DOHH2 (cell line): ENCODE measurements around the gene WWC1.

Experiments
- H3F3A ChIP-seq: fragments of 200-600 bp; sonication (generic), shearing (Covaris generic); 2 replicates; pipeline ENCODE4 v1.6.0; 2016; ENCODE audit warnings: antibody characterized with exemption, mild to moderate bottlenecking; ENCODE audit not compliant: control insufficient read depth, insufficient read depth
- H3K27ac ChIP-seq: fragments of 200-600 bp; sonication (generic); 2 replicates; pipeline ENCODE4 v1.5.1; 2014; ENCODE audit warnings: low read depth, mild to moderate bottlenecking, low read length, moderate library complexity
- H3K27me3 ChIP-seq: fragments of 200-600 bp; sonication (generic); 2 replicates; pipeline ENCODE4 v1.6.1; 2014; ENCODE audit warnings: mild to moderate bottlenecking, low read length, mixed read lengths; ENCODE audit not compliant: control insufficient read depth
- H3K36me3 ChIP-seq: fragments of 200-600 bp; sonication (generic); 2 replicates; pipeline ENCODE4 v1.6.1; 2014; ENCODE audit warnings: mild to moderate bottlenecking, low read length, moderate library complexity, mixed read lengths; ENCODE audit not compliant: control insufficient read depth
- H3K4me1 ChIP-seq: fragments of 200-600 bp; sonication (generic); 2 replicates; pipeline ENCODE4 v1.6.1; 2014; ENCODE audit warnings: mild to moderate bottlenecking, low read length, mixed read lengths; ENCODE audit not compliant: control insufficient read depth
- H3K4me2 ChIP-seq: fragments of 200-600 bp; sonication (generic); 2 replicates; pipeline ENCODE4 v1.6.0; 2014; ENCODE audit warnings: mild to moderate bottlenecking, low read length, moderate library complexity
- H3K4me3 ChIP-seq: fragments of 200-600 bp; sonication (generic); 2 replicates; pipeline ENCODE4 v1.5.1; 2014; ENCODE audit warnings: mild to moderate bottlenecking, low read length, mixed read lengths
- H3K79me2 ChIP-seq: fragments of 200-600 bp; sonication (generic); 2 replicates; pipeline ENCODE4 v1.6.1; 2014; ENCODE audit warnings: mild to moderate bottlenecking, low read length, mixed read lengths; ENCODE audit not compliant: control insufficient read depth
- H3K9me2 ChIP-seq: fragments of 200-600 bp; sonication (generic); replicated peaks from 2 replicates; pipeline ENCODE4 v1.6.1; 2014; ENCODE audit warnings: mild to moderate bottlenecking, low read length, mixed read lengths; ENCODE audit not compliant: control insufficient read depth
- H3K9me3 ChIP-seq: fragments of 200-600 bp; sonication (generic); 2 replicates; pipeline ENCODE4 v1.6.1; 2014; ENCODE audit warnings: antibody characterized with exemption, low read length, mixed read lengths; ENCODE audit not compliant: control insufficient read depth, insufficient read depth
- H4K20me1 ChIP-seq: fragments of 200-600 bp; sonication (generic); 2 replicates; pipeline ENCODE4 v1.6.0; 2014; ENCODE audit warnings: low read depth, mild to moderate bottlenecking, antibody characterized with exemption, low read length, moderate library complexity; ENCODE audit not compliant: control insufficient read depth, insufficient read depth
- CTCF ChIP-seq: fragments of 200-600 bp; sonication (generic); IDR thresholded peaks from one replicate; pipeline ENCODE4 v1.5.1; 2014; ENCODE audit warnings: antibody characterized with exemption, mild to moderate bottlenecking, low read depth, low read length; ENCODE audit not compliant: poor library complexity, severe bottlenecking
- EZH2phosphoT487 ChIP-seq: fragments of 200-600 bp; sonication (generic); IDR thresholded peaks from 2 replicates; pipeline ENCODE4 v1.6.1; 2017; ENCODE audit warnings: borderline replicate concordance, mild to moderate bottlenecking, antibody characterized with exemption, low read length, moderate library complexity, mixed read lengths

The WWC1 gene

GRCh38 chr5:168275940-168276339, 15.5 kb upstream of the WWC1 start:
- Histone ChIP-seq H3K4me1 (no peaks in the 10 kb centered on the region), H3K27ac (no peak overlapping the region), H3K4me3 (no peak overlapping the region), H3K36me3 (no peaks in the 10 kb centered on the region), H3K4me2 (no peak overlapping the region), H4K20me1 (no peaks in the 10 kb centered on the region), H3K79me2 (no peaks in the 10 kb centered on the region), H3K27me3 (no peaks in the 10 kb centered on the region), H3K9me3 (no peaks in the 10 kb centered on the region), H3K9me2 (no peaks in the 10 kb centered on the region), H3F3A (no peaks in the 10 kb centered on the region)
- TF ChIP-seq CTCF = no peak
- no peak for TF ChIP-seq EZH2phosphoT487

GRCh38 chr5:168282120-168282519, 9.3 kb upstream of the WWC1 start:
- Histone ChIP-seq H3K4me1 (no peaks in the 10 kb centered on the region), H3K4me2 (no peak overlapping the region), H3K9me2 (no peaks in the 10 kb centered on the region), H3K4me3 (no peak overlapping the region), H3K79me2 (no peaks in the 10 kb centered on the region), H3K36me3 (no peaks in the 10 kb centered on the region), H4K20me1 (no peaks in the 10 kb centered on the region), H3F3A (no peaks in the 10 kb centered on the region), H3K27ac (no peak overlapping the region), H3K9me3 (no peaks in the 10 kb centered on the region), H3K27me3 (no peaks in the 10 kb centered on the region)
- TF ChIP-seq CTCF (no peak), EZH2phosphoT487 (no peak)

DNA sequence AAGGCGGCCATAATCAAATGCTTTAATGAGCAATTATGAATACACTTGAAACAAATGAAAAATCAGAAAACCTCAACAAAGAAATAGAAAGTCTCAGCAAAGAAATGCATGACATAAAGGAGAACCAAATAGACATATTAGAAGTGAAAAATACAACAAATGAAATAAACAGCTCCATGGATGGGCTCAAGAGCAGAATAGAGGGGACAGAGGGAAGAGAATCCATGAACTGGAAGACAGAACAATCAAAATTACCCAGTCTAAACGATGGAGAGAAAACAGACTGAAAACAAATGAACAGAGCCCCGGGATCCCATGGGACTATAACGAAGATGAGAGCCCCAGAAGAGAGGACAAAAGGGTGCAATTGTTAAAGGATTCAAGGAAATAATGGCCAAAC, 6.6 kb upstream of the WWC1 start:
- no peaks in the 10 kb centered on the region for H3K27me3 ChIP-seq
- H3K9me3 ChIP-seq = no peaks in the 10 kb centered on the region
- no peak overlapping the region for H3K27ac ChIP-seq
- H3K4me1 ChIP-seq = no peaks in the 10 kb centered on the region
- no peaks in the 10 kb centered on the region for H3K9me2 ChIP-seq
- TF ChIP-seq EZH2phosphoT487 = no peak
- H3F3A ChIP-seq = no peaks in the 10 kb centered on the region
- no peaks in the 10 kb centered on the region for H4K20me1 ChIP-seq
- no peaks in the 10 kb centered on the region for H3K36me3 ChIP-seq
- no peaks in the 10 kb centered on the region for H3K79me2 ChIP-seq
- H3K4me3 ChIP-seq = no peak overlapping the region
- H3K4me2 ChIP-seq = no peak overlapping the region

- H3K4me3 ChIP-seq = no peak overlapping the region
- H3K9me2 ChIP-seq = no peaks in the 10 kb centered on the region
- H3K27ac ChIP-seq = no peak overlapping the region
- H3K36me3 ChIP-seq = no peaks in the 10 kb centered on the region
- H3K4me1 ChIP-seq = no peaks in the 10 kb centered on the region
- no peak overlapping the region for H3K4me2 ChIP-seq
- TF ChIP-seq EZH2phosphoT487 = no peak
- TF ChIP-seq CTCF = no peak
- H3K79me2 ChIP-seq = no peaks in the 10 kb centered on the region
- H3F3A ChIP-seq = no peaks in the 10 kb centered on the region
- H3K27me3 ChIP-seq = no peaks in the 10 kb centered on the region
- H4K20me1 ChIP-seq = no peaks in the 10 kb centered on the region
- H3K9me3 ChIP-seq = no peaks in the 10 kb centered on the region
These were observed 5.7 kb upstream of the WWC1 start for GRCh38 chr5:168285696-168286095.
